H1 (cell line): ENCODE measurements around the gene ZNF765. TPM values are rescaled to one million over a fixed set of nuclear protein-coding genes. Genes with fewer than 3 reads are reported as not detected.
"Not testable (repeated sequence)": the region's sequence is repeated elsewhere in the genome, so short reads cannot be mapped to it uniquely, and the experiment has no call there.

Experiments
- CTCF ChIA-PET: fragments of 300-600 bp; sonication (Branson Sonifier 250); formaldehyde crosslinking; loops from one replicate; lab custom pipeline; 2021; ENCODE audit not compliant: partially characterized antibody; lab: Charles Lee
- POLR2A ChIA-PET: fragments of 300-600 bp; sonication (Branson Sonifier 250); formaldehyde crosslinking; loops from one replicate; lab custom pipeline; 2021; ENCODE audit warnings: inconsistent platforms; ENCODE audit not compliant: partially characterized antibody; lab: Charles Lee
- DNase-seq, 2 experiments: peaks; one replicate each; pipeline versions ENCODE4 v3.0.0 to v3.0.0-alpha.2; 2010 to 2022; ENCODE audit warnings: low spot score in 2 of 2, low read depth in 1 of 2, mixed read lengths in 1 of 2
- FAIRE-seq: peaks from 2 replicates; lab custom pipeline; 2011; peaks lifted over from hg19 to GRCh38; lab: Jason Lieb, UNC
- H2AFZ ChIP-seq: 2 replicates; pipeline ENCODE4 v1.8.1; 2012; ENCODE audit warnings: low read length, inconsistent platforms
- H2AK5ac ChIP-seq: 2 replicates; pipeline ENCODE4 v1.6.1; 2013; ENCODE audit warnings: low read depth, low read length
- H2BK120ac ChIP-seq: replicated peaks from 2 replicates; pipeline ENCODE3; 2013; ENCODE audit warnings: low read depth, low read length, inconsistent platforms
- H2BK12ac ChIP-seq: 2 replicates; pipeline ENCODE4 v1.6.1; 2013; ENCODE audit warnings: low read depth, low read length
- H2BK15ac ChIP-seq: 2 replicates; pipeline ENCODE4 v1.6.1; 2013; ENCODE audit warnings: low read length
- H2BK20ac ChIP-seq: 2 replicates; pipeline ENCODE4 v1.6.1; 2013; ENCODE audit warnings: low read length
- H2BK5ac ChIP-seq: 2 replicates; pipeline ENCODE4 v1.6.1; 2013; ENCODE audit warnings: low read depth, low read length
- H3K14ac ChIP-seq: 2 replicates; pipeline ENCODE4 v1.6.1; 2013; ENCODE audit warnings: inconsistent platforms; ENCODE audit not compliant: insufficient read length
- H3K18ac ChIP-seq: 2 replicates; pipeline ENCODE4 v1.6.1; 2013; ENCODE audit warnings: low read length; ENCODE audit errors: extremely low read depth
- H3K23ac ChIP-seq: 2 replicates; pipeline ENCODE4 v1.6.1; 2013; ENCODE audit warnings: inconsistent platforms; ENCODE audit not compliant: insufficient read length
- H3K23me2 ChIP-seq: 2 replicates; pipeline ENCODE4 v1.6.1; 2013; ENCODE audit warnings: low read depth, low read length
- H3K27ac ChIP-seq: 2 replicates; pipeline ENCODE4 v1.6.1; 2011; ENCODE audit warnings: low read depth, low read length, inconsistent platforms
- H3K27me3 ChIP-seq, 4 experiments: replicated peaks in 1 of 4; 1 replicate in 1 of 4; 2 replicates in 3 of 4; pipeline versions ENCODE4 v1.6.1 to v1.8.1; 2011 to 2013; ENCODE audit warnings: low read length in 3 of 4, mild to moderate bottlenecking in 3 of 4, inconsistent platforms in 2 of 4, mixed read lengths in 2 of 4, moderate library complexity in 1 of 4; ENCODE audit not compliant: control insufficient read depth in 3 of 4, insufficient read depth in 3 of 4; ENCODE audit errors: extremely low read depth in 1 of 4
- H3K36me3 ChIP-seq, 4 experiments: 2 replicates each; pipeline versions ENCODE4 v1.6.1 to v1.8.1; 2011 to 2013; ENCODE audit warnings: mild to moderate bottlenecking in 4 of 4, low read length in 3 of 4, moderate library complexity in 2 of 4, control low read depth in 1 of 4, inconsistent platforms in 1 of 4; ENCODE audit not compliant: insufficient read depth in 4 of 4, control insufficient read depth in 2 of 4
- H3K4ac ChIP-seq: replicated peaks from 2 replicates; pipeline ENCODE3; 2013; ENCODE audit warnings: low read length, low read depth, mixed read lengths, inconsistent platforms; ENCODE audit not compliant: insufficient read length
- H3K4me1 ChIP-seq, 4 experiments: replicated peaks in 1 of 4; 1 replicate in 1 of 4; 2 replicates in 3 of 4; pipeline versions ENCODE4 v1.6.1 to v1.8.1; 2011 to 2013; ENCODE audit warnings: low read length in 3 of 4, inconsistent platforms in 2 of 4, mixed read lengths in 1 of 4; ENCODE audit not compliant: insufficient read depth in 4 of 4, control insufficient read depth in 3 of 4
- H3K4me2 ChIP-seq, 2 experiments: 2 replicates each; pipeline versions ENCODE4 v1.6.1 to v1.8.1; 2011 to 2013; ENCODE audit warnings: low read depth in 2 of 2, low read length in 2 of 2, control low read depth in 1 of 2, inconsistent platforms in 1 of 2, mild to moderate bottlenecking in 1 of 2; ENCODE audit not compliant: insufficient read depth in 1 of 2
- H3K4me3 ChIP-seq, 4 experiments: fragments of 200-600, 300-600 bp in 1 of 4; sonication (generic), shearing (Covaris generic), sonication (Bioruptor Twin) in 1 of 4; 2 replicates each; pipeline versions ENCODE4 v1.5.1 to v1.8.1; 2011 to 2016; ENCODE audit warnings: low read length in 4 of 4, low read depth in 3 of 4, control low read depth in 2 of 4, inconsistent platforms in 2 of 4, mild to moderate bottlenecking in 2 of 4, mixed read lengths in 1 of 4, moderate library complexity in 1 of 4; ENCODE audit not compliant: insufficient read depth in 2 of 4; ENCODE audit errors: extremely low read depth in 1 of 4
- H3K56ac ChIP-seq: replicated peaks from 2 replicates; pipeline ENCODE3; 2013; ENCODE audit warnings: low read depth, mild to moderate bottlenecking, mixed read lengths, low read length, inconsistent platforms; ENCODE audit not compliant: insufficient read length
- H3K79me1 ChIP-seq: 2 replicates; pipeline ENCODE4 v1.6.1; 2013; ENCODE audit warnings: low read depth, low read length, control low read depth
- H3K79me2 ChIP-seq, 2 experiments: 2 replicates each; pipeline versions ENCODE4 v1.6.1 to v1.8.1; 2012 to 2013; ENCODE audit warnings: low read length in 2 of 2, mild to moderate bottlenecking in 2 of 2, inconsistent platforms in 1 of 2; ENCODE audit not compliant: insufficient read depth in 2 of 2, control insufficient read depth in 1 of 2
- H3K9ac ChIP-seq, 4 experiments: replicated peaks in 1 of 4; 1 replicate in 1 of 4; 2 replicates in 3 of 4; pipeline versions ENCODE4 v1.6.1 to v1.8.1; 2011 to 2013; ENCODE audit warnings: low read depth in 3 of 4, low read length in 3 of 4, control low read depth in 2 of 4, mild to moderate bottlenecking in 2 of 4, moderate library complexity in 2 of 4, inconsistent platforms in 1 of 4; ENCODE audit errors: extremely low read depth in 1 of 4
- H3K9me3 ChIP-seq, 2 experiments: 2 replicates each; pipeline versions ENCODE4 v1.6.1 to v1.8.1; 2012 to 2013; ENCODE audit warnings: mild to moderate bottlenecking in 2 of 2, moderate library complexity in 2 of 2, control low read depth in 1 of 2, inconsistent platforms in 1 of 2, low read depth in 1 of 2, low read length in 1 of 2, mixed read lengths in 1 of 2; ENCODE audit not compliant: insufficient read depth in 2 of 2
- H4K20me1 ChIP-seq, 2 experiments: replicated peaks in 1 of 2; 2 replicates each; pipeline versions ENCODE3 to v1.8.1; 2011 to 2013; ENCODE audit warnings: inconsistent platforms in 2 of 2, low read length in 2 of 2, mild to moderate bottlenecking in 1 of 2; ENCODE audit not compliant: insufficient read depth in 2 of 2, control insufficient read depth in 1 of 2
- H4K5ac ChIP-seq: 2 replicates; pipeline ENCODE4 v1.6.1; 2013; ENCODE audit warnings: low read length, low read depth, mixed read lengths, inconsistent platforms; ENCODE audit not compliant: insufficient read length
- H4K8ac ChIP-seq: 2 replicates; pipeline ENCODE4 v1.8.0; 2013; ENCODE audit warnings: mild to moderate bottlenecking, moderate library complexity, low read length, inconsistent platforms; ENCODE audit not compliant: insufficient read depth; ENCODE audit errors: extremely low read depth
- H4K91ac ChIP-seq: replicated peaks from 2 replicates; pipeline ENCODE3; 2013; ENCODE audit warnings: low read length, mixed read lengths, inconsistent platforms; ENCODE audit not compliant: insufficient read length
- KDM1A ChIP-seq: fragments of 200-600, 300-600 bp; sonication (generic); IDR thresholded peaks from 2 replicates; pipeline ENCODE4 v1.7.1; 2016; ENCODE audit warnings: mild to moderate bottlenecking, low read length, borderline replicate concordance
- KDM4A ChIP-seq: IDR thresholded peaks from one replicate; pipeline ENCODE4 v1.7.1; 2012; ENCODE audit warnings: low read depth, mild to moderate bottlenecking, moderate library complexity, low read length, inconsistent platforms; ENCODE audit not compliant: severe bottlenecking
- RAD21 ChIP-seq, 2 experiments: IDR thresholded peaks in 1 of 2; conservative IDR thresholded peaks in 1 of 2; 2 replicates each; pipeline ENCODE4 v1.6.1; 2011; ENCODE audit warnings: low read depth in 2 of 2, low read length in 2 of 2, improper control_type of control experiment in 1 of 2, inconsistent platforms in 1 of 2, mild to moderate bottlenecking in 1 of 2, moderate library complexity in 1 of 2
- WGBS, 2 experiments: shearing (Covaris generic) in 1 of 2; methylation state at CpG; one replicate each; pipeline versions ENCODE4 v1.1.6 to v1.1.7; 2013 to 2015; ENCODE audit warnings: low lambda C conversion rate in 2 of 2, mixed read lengths in 2 of 2, inconsistent platforms in 1 of 2, low coverage in 1 of 2, missing lambda C conversion rate in 1 of 2; ENCODE audit not compliant: insufficient replicate concordance in 2 of 2, insufficient coverage in 1 of 2, insufficient read length in 1 of 2; ENCODE audit errors: extremely low coverage in 1 of 2, missing lambda C conversion rate in 1 of 2; 5-methylcytosine and 5-hydroxymethylcytosine counted together
- polyA plus RNA-seq, 7 experiments: library from polyadenylated mRNA; depleted of rRNA in 3 of 7; stranded (reverse) in 5 of 7; unstranded in 2 of 7; fragments of >200 nt in 5 of 7; fragments of 200-250 nt in 2 of 7; gene quantifications; 1 replicate in 5 of 7; 2 replicates in 1 of 7; 4 replicates in 1 of 7; pipeline versions ENCODE4 v1.2.1 to v1.2.3, GENCODE V29; 2011 to 2013; ENCODE audit warnings: missing spikeins in 2 of 7, mixed read lengths in 2 of 7
- total RNA-seq: library from RNA; stranded (reverse); fragmentation: NEBNext Ultra II Directional; extraction: Animal tissue kit (Norgen Biotek cat#: 25700); gene quantifications from 2 replicates; pipeline ENCODE4 v1.2.1, GENCODE V29; 2021

The ZNF765 gene
- total and polyA plus RNA-seq, 2 of the 8 experiments (the other 6 are each of a cell fraction or from before 2014, with no cell fraction given), result 4.5 to 22.3 TPM

- TF ChIP-seq KDM1A (no peak), KDM4A (no peak), RAD21 (IDR thresholded peaks at IDR 0.05 in 1 of 2, conservative IDR thresholded peaks at IDR 0.05 in 1 of 2; ENCODE audit: low read depth in 2 of 2, low read length in 2 of 2) (no peak)
Measured at GRCh38 chr19:53455828-53456227, 60.9 kb downstream of the ZNF765 start (continued).

DNA sequence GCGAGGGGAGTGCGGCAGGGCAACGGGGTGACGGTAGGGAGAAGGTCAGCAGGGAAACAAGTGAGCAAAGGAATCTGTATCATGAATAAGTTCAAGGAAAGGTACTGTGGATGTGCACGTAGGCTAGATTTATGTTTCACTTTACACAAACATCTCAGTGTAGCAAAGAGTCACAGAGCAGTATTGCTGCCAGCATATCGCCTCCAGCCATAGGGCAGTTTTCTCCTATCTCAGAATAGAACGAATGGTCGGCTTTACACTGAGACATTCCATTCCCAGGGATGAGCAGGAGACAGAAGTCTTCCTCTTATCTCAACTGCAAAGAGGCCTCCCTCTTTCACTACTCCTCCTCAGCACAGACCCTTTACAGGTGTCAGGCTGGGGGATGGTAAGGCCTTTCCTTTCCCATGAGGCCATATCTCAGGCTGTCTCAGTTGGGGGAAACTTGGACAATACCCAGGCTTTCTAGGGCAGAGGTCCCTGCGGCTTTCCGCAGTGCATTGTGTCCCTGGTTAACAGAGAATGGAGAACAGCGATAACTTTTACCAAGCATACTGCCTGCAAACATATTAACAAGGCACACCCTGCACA, 65.3 kb downstream of the ZNF765 start:
- FAIRE-seq, H3K79me1 ChIP-seq, H2BK5ac ChIP-seq, H4K5ac ChIP-seq, H4K20me1 ChIP-seq, H2BK120ac ChIP-seq, H4K91ac ChIP-seq, H3K14ac ChIP-seq, H3K23ac ChIP-seq, H4K8ac ChIP-seq, H3K27ac ChIP-seq, H3K4me3 ChIP-seq, H2BK20ac ChIP-seq, DNase-seq, H3K4me1 ChIP-seq, H3K4ac ChIP-seq, H2AK5ac ChIP-seq, H2BK12ac ChIP-seq, H3K56ac ChIP-seq, H3K4me2 ChIP-seq, H3K27me3 ChIP-seq, H3K23me2 ChIP-seq, H2AFZ ChIP-seq, H3K18ac ChIP-seq, CTCF ChIA-PET, H3K79me2 ChIP-seq, H2BK15ac ChIP-seq, H3K9ac ChIP-seq: not testable (repeated sequence)
- WGBS, 2 experiments, result 85% methylated on average over 11 of the region's 11 CpGs; no CpG with 5 or more reads in 1 of the 2 experiments
- Histone ChIP-seq H3K36me3 (peaks cover 2 to 24% (median 17%) of the 10 kb centered on the region in 4 experiments; a peak in 7 of 8 replicates), H3K9me3 (peaks cover 22% of the 10 kb centered on the region in 2 experiments)
- POLR2A ChIA-PET, result interaction anchor here (0.6 kb wide), 1 partner anchor 559 kb away, joined by 5 read pairs; no protein-coding TSS in a partner anchor
